H1 (cell line): ENCODE results near the gene WBP1.

Source experiments
- GABPA ChIP-seq: IDR thresholded peaks from 2 replicates; pipeline ENCODE4 v1.6.1; 2011; ENCODE audit warnings: mild to moderate bottlenecking, low read length, moderate library complexity, borderline replicate concordance; ENCODE audit not compliant: insufficient read depth
- JUN ChIP-seq: IDR thresholded peaks from 2 replicates; pipeline ENCODE4 v1.6.1; 2011; ENCODE audit warnings: low read depth, mild to moderate bottlenecking, improper control_type of control experiment, low read length
- POLR2A ChIP-seq, 2 experiments: IDR thresholded peaks; 1 replicate in 1 of 2; 2 replicates in 1 of 2; pipeline ENCODE4 v1.6.1; 2011; ENCODE audit warnings: low read depth in 2 of 2, low read length in 2 of 2, mild to moderate bottlenecking in 2 of 2; ENCODE audit errors: control extremely low read depth in 1 of 2
- RAD21 ChIP-seq, 2 experiments: IDR thresholded peaks in 1 of 2; conservative IDR thresholded peaks in 1 of 2; 2 replicates each; pipeline ENCODE4 v1.6.1; 2011; ENCODE audit warnings: low read depth in 2 of 2, low read length in 2 of 2, improper control_type of control experiment in 1 of 2, inconsistent platforms in 1 of 2, mild to moderate bottlenecking in 1 of 2, moderate library complexity in 1 of 2
- SP4 ChIP-seq: IDR thresholded peaks from 2 replicates; pipeline ENCODE4 v1.6.1; 2012; ENCODE audit warnings: low read length, inconsistent platforms
- TF ChIP-seq, protein P1 (sequence below): IDR thresholded peaks from 2 replicates; pipeline ENCODE4 v1.6.1; 2012; ENCODE audit warnings: inconsistent platforms
- TF ChIP-seq, protein P2 (sequence below), 3 experiments: IDR thresholded peaks; 1 replicate in 2 of 3; 2 replicates in 1 of 3; pipeline versions ENCODE4 v1.5.1 to v1.6.1; 2011; ENCODE audit warnings: low read length in 3 of 3, mild to moderate bottlenecking in 3 of 3, inconsistent platforms in 2 of 3, low read depth in 1 of 3, moderate library complexity in 1 of 3; ENCODE audit not compliant: insufficient read depth in 1 of 3; ENCODE audit errors: control extremely low read depth in 1 of 3

DNA sequence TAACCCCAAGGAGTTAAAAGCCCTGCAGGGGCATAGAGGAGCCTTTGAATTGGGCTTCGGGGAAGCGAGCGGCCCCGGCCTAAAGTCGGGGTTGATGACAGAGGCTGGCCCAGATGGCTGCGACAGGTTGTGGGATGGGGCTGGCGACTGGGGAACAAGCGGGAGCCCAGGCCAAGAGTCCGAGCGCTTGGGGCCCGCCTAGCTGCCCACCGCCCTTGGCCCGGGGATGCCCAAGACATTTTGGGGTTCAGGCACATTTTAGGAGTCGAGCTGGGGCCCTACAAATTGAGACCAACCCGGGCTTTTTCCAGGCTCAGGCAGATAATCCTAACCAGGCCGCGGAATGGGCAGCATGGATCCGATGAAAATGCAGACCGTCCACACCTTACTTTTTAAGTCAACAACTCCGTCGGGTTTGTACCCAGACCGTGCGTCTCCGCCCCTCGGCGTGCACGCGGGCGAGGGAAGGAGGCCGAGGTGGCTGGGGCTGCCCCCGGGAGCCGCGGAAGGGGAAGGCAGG lies 17.0 kb upstream of the WBP1 start:
- no peak for TF ChIP-seq POLR2A (IDR thresholded peaks at IDR 0.05; ENCODE audit: control extremely low read depth in 1 of 2, low read depth in 2 of 2, low read length in 2 of 2)
- TF ChIP-seq GABPA: no peak
- TF ChIP-seq SP4: no peak
- TF ChIP-seq, protein P1, sequence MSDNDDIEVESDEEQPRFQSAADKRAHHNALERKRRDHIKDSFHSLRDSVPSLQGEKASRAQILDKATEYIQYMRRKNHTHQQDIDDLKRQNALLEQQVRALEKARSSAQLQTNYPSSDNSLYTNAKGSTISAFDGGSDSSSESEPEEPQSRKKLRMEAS: 0 out of 2 replicates have a peak, but pooled peaks have one; percentile 41
- no peak for TF ChIP-seq RAD21 (IDR thresholded peaks at IDR 0.05 in 1 of 2, conservative IDR thresholded peaks at IDR 0.05 in 1 of 2; ENCODE audit: low read depth in 2 of 2, low read length in 2 of 2)
- no peak for TF ChIP-seq JUN
- TF ChIP-seq, protein P2, sequence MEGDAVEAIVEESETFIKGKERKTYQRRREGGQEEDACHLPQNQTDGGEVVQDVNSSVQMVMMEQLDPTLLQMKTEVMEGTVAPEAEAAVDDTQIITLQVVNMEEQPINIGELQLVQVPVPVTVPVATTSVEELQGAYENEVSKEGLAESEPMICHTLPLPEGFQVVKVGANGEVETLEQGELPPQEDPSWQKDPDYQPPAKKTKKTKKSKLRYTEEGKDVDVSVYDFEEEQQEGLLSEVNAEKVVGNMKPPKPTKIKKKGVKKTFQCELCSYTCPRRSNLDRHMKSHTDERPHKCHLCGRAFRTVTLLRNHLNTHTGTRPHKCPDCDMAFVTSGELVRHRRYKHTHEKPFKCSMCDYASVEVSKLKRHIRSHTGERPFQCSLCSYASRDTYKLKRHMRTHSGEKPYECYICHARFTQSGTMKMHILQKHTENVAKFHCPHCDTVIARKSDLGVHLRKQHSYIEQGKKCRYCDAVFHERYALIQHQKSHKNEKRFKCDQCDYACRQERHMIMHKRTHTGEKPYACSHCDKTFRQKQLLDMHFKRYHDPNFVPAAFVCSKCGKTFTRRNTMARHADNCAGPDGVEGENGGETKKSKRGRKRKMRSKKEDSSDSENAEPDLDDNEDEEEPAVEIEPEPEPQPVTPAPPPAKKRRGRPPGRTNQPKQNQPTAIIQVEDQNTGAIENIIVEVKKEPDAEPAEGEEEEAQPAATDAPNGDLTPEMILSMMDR (IDR thresholded peaks at IDR 0.05; ENCODE audit: control extremely low read depth in 1 of 3, insufficient read depth in 1 of 3, low read depth in 1 of 3, low read length in 3 of 3): no peak
